CMK (cell line): ENCODE results near the gene HCK.

Experiments
- DNase-seq: peaks from one replicate; pipeline ENCODE4 v3.0.0-alpha.2; 2010; ENCODE audit warnings: low read depth

Gene HCK

GRCh38 chr20:32057656-32058184 lies 5.7 kb downstream of the HCK start:
- no peak for DNase-seq

GRCh38 chr20:32059189-32059588 lies 7.1 kb downstream of the HCK start:
- no peak for DNase-seq

- no peak for DNase-seq
Observed at GRCh38 chr20:32062776-32063170, 10.7 kb downstream of the HCK start.

GRCh38 chr20:32063695-32064094 lies 11.7 kb downstream of the HCK start:
- DNase-seq = no peak

GRCh38 chr20:32064667-32065066 lies 12.6 kb downstream of the HCK start:
- no peak for DNase-seq

GRCh38 chr20:32067234-32067821 lies 15.3 kb downstream of the HCK start:
- no peak for DNase-seq

GRCh38 chr20:32068174-32068573 lies 16.1 kb downstream of the HCK start:
- DNase-seq = no peak

GRCh38 chr20:32069711-32070110 lies 17.7 kb downstream of the HCK start:
- DNase-seq = no peak

- DNase-seq = no peak
Observed at GRCh38 chr20:32070282-32070681, 18.2 kb downstream of the HCK start.

GRCh38 chr20:32070690-32071213 lies 18.7 kb downstream of the HCK start:
- no peak for DNase-seq

GRCh38 chr20:32071395-32072167 lies 19.5 kb downstream of the HCK start:
- DNase-seq = no peak

GRCh38 chr20:32072168-32072750 lies 20.2 kb downstream of the HCK start:
- DNase-seq = no peak

- no peak for DNase-seq
Observed at GRCh38 chr20:32075534-32075933, 23.5 kb downstream of the HCK start.

GRCh38 chr20:32077190-32077589 lies 25.1 kb downstream of the HCK start:
- DNase-seq = no peak

GRCh38 chr20:32078322-32078721 lies 26.3 kb downstream of the HCK start:
- DNase-seq = no peak

- DNase-seq = peak; percentile 77
Observed at GRCh38 chr20:32078791-32079190, 26.7 kb downstream of the HCK start.

- no peak for DNase-seq
Observed at GRCh38 chr20:32079655-32080109, 27.6 kb downstream of the HCK start.

- no peak for DNase-seq
Observed at GRCh38 chr20:32080783-32081182, 28.7 kb downstream of the HCK start.

GRCh38 chr20:32083469-32083868 lies 31.4 kb downstream of the HCK start:
- DNase-seq = no peak

GRCh38 chr20:32087070-32087469 lies 35.0 kb downstream of the HCK start:
- no peak for DNase-seq

- DNase-seq = no peak
Observed at GRCh38 chr20:32088759-32089158, 36.7 kb downstream of the HCK start.

GRCh38 chr20:32089637-32090362 lies 37.8 kb downstream of the HCK start:
- DNase-seq = no peak
